ENCODE results near the gene CANT1.

DNA sequence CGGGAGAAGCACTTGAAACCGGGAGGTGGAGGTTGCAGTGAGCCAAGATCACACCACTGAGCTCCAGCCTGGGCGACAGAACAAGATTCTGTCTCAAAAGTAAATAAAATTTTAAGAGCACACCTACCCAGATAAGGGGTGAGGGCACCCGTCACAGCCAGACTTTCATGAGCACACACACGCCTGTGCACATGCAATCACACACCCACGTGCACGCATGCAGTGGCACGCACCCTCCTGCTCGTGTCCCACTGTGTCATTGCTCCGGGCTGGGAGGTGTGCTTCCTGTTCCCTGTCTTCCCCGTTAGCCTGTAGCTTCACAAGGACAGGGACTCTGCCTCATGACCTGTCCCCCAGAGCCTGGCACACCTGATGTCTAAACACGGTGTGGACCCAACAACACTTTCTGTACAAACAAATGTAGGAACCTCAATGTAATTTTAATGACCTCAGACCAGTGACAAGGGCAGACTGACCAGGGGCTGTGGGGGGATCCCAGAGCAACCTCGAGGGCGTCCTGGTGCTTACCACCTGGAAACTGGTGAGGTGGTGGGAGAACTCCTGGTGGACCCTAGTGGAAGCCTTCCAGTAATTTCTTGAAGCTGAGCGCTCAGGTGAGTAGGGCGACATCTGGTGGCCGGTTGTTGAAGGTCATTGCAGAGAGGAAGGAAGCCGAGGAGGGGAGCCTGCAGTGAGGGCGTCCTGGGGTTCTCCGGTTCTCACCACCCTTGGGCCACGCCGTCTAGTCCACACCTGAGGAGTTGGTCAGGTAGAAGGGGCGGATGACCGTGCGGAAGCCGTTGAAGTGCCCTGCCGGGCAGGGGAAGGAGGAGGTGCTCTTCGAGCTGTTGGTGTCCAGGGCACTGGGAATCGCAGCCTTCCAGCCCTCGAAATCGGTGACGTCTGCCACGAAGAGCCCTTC is 38.5 kb downstream of the CANT1 start:
- TF ChIP-seq, protein P1, sequence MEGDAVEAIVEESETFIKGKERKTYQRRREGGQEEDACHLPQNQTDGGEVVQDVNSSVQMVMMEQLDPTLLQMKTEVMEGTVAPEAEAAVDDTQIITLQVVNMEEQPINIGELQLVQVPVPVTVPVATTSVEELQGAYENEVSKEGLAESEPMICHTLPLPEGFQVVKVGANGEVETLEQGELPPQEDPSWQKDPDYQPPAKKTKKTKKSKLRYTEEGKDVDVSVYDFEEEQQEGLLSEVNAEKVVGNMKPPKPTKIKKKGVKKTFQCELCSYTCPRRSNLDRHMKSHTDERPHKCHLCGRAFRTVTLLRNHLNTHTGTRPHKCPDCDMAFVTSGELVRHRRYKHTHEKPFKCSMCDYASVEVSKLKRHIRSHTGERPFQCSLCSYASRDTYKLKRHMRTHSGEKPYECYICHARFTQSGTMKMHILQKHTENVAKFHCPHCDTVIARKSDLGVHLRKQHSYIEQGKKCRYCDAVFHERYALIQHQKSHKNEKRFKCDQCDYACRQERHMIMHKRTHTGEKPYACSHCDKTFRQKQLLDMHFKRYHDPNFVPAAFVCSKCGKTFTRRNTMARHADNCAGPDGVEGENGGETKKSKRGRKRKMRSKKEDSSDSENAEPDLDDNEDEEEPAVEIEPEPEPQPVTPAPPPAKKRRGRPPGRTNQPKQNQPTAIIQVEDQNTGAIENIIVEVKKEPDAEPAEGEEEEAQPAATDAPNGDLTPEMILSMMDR (IDR thresholded peaks at IDR 0.05): peak in 1 of 3 donors; percentile 70
- TF ChIP-seq POLR2A (IDR thresholded peaks at IDR 0.05): no peak
